ENCODE measurements around the gene CD36.

The CD36 gene

GRCh38 chr7:80686576-80686975 lies 48.1 kb downstream of the CD36 start (continued):
- no peak for TF ChIP-seq ZNF529 (tag by site-specific recombination; IDR thresholded peaks at IDR 0.05; ENCODE audit: insufficient replicate concordance)
- TF ChIP-seq ZNF16 (tag by site-specific recombination; IDR thresholded peaks at IDR 0.05; ENCODE audit: low read depth): no peak

- CTCF ChIA-PET: interaction anchor here (0.6 to 1.9 kb wide), 12 partner anchors 10 to 780 kb away, joined by 3 to 6 read pairs (median 3); no protein-coding TSS in a partner anchor
Observed at GRCh38 chr7:80699045-80699638, 60.7 kb downstream of the CD36 start.

GRCh38 chr7:80699721-80700256 lies 61.3 kb downstream of the CD36 start:
- Histone ChIP-seq H3K36me3 (ENCODE audit: control insufficient read depth in 2 of 2, insufficient read depth in 1 of 2, low read length in 2 of 2) (no peaks in the 10 kb centered on the region), H3K4me1 (ENCODE audit: control insufficient read depth, insufficient read depth, low read length) (peaks cover 9% of the 10 kb centered on the region), H3K4me3 (ENCODE audit: low read depth, low read length) (no peak overlapping the region), H3K9me3 (ENCODE audit: control insufficient read depth, insufficient read depth, low read depth, low read length) (no peaks in the 10 kb centered on the region), H3K27ac (ENCODE audit: extremely low read depth, low read depth, low read length) (no peak overlapping the region)
- POLR2A ChIA-PET: no interaction called here
- TF ChIP-seq ZSCAN16 (tag by site-specific recombination; IDR thresholded peaks at IDR 0.05): no peak
- TF ChIP-seq PRDM6 (tag by site-specific recombination; IDR thresholded peaks at IDR 0.05): no peak
- no peak for TF ChIP-seq ZNF416 (tag by site-specific recombination; IDR thresholded peaks at IDR 0.05)
- CTCF ChIA-PET: interaction anchor here (0.6 to 2.7 kb wide), 5 partner anchors 81 to 1514 kb away, joined by 3 to 7 read pairs (median 3); partner anchors contain the start of gene SEMA3C

More at GRCh38 chr7:80699045-80699638, 60.7 kb downstream of the CD36 start:
- no peak overlapping the region for H3K27ac ChIP-seq (ENCODE audit: extremely low read depth, low read depth, low read length)
- TF ChIP-seq ZNF701 (tag by site-specific recombination; IDR thresholded peaks at IDR 0.05): no peak
- no peak for TF ChIP-seq ZNF501 (tag by site-specific recombination; IDR thresholded peaks at IDR 0.05)
- TF ChIP-seq KLF10 (tag by site-specific recombination; IDR thresholded peaks at IDR 0.05): 0 out of 2 replicates have a peak, but pooled peaks have one; percentile 22
- no peak for TF ChIP-seq ZNF623 (tag by site-specific recombination; IDR thresholded peaks at IDR 0.05)
- TF ChIP-seq OVOL3 (tag by site-specific recombination; IDR thresholded peaks at IDR 0.05): no peak
- TF ChIP-seq, protein P1, sequence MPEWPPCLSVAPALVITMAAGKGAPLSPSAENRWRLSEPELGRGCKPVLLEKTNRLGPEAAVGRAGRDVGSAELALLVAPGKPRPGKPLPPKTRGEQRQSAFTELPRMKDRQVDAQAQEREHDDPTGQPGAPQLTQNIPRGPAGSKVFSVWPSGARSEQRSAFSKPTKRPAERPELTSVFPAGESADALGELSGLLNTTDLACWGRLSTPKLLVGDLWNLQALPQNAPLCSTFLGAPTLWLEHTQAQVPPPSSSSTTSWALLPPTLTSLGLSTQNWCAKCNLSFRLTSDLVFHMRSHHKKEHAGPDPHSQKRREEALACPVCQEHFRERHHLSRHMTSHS (tag by site-specific recombination; IDR thresholded peaks at IDR 0.05): no peak
- TF ChIP-seq ZNF10 (tag by site-specific recombination; IDR thresholded peaks at IDR 0.05): no peak
- TF ChIP-seq ZNF654 (tag by site-specific recombination; IDR thresholded peaks at IDR 0.05; ENCODE audit: low read depth): peak; percentile 82
- no peak for TF ChIP-seq ZFP41 (tag by site-specific recombination; IDR thresholded peaks at IDR 0.05; ENCODE audit: borderline replicate concordance)
- TF ChIP-seq, protein P2, sequence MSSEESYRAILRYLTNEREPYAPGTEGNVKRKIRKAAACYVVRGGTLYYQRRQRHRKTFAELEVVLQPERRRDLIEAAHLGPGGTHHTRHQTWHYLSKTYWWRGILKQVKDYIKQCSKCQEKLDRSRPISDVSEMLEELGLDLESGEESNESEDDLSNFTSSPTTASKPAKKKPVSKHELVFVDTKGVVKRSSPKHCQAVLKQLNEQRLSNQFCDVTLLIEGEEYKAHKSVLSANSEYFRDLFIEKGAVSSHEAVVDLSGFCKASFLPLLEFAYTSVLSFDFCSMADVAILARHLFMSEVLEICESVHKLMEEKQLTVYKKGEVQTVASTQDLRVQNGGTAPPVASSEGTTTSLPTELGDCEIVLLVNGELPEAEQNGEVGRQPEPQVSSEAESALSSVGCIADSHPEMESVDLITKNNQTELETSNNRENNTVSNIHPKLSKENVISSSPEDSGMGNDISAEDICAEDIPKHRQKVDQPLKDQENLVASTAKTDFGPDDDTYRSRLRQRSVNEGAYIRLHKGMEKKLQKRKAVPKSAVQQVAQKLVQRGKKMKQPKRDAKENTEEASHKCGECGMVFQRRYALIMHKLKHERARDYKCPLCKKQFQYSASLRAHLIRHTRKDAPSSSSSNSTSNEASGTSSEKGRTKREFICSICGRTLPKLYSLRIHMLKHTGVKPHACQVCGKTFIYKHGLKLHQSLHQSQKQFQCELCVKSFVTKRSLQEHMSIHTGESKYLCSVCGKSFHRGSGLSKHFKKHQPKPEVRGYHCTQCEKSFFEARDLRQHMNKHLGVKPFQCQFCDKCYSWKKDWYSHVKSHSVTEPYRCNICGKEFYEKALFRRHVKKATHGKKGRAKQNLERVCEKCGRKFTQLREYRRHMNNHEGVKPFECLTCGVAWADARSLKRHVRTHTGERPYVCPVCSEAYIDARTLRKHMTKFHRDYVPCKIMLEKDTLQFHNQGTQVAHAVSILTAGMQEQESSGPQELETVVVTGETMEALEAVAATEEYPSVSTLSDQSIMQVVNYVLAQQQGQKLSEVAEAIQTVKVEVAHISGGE (tag by site-specific recombination; conservative IDR thresholded peaks at IDR 0.05; ENCODE audit: low read depth): no peak
- TF ChIP-seq ZNF555 (tag by site-specific recombination; conservative IDR thresholded peaks at IDR 0.05): no peak
- no peak for TF ChIP-seq AEBP2 (tag by site-specific recombination; IDR thresholded peaks at IDR 0.05; ENCODE audit: borderline replicate concordance)
- no peak for TF ChIP-seq ZNF600 (tag by site-specific recombination; IDR thresholded peaks at IDR 0.05)
- TF ChIP-seq ZNF48 (tag by site-specific recombination; IDR thresholded peaks at IDR 0.05): no peak
- TF ChIP-seq ZNF174 (tag by site-specific recombination; IDR thresholded peaks at IDR 0.05): no peak
- no peak for TF ChIP-seq YY2 (tag by site-specific recombination; IDR thresholded peaks at IDR 0.05)
- no peak for TF ChIP-seq SP2 (tag by site-specific recombination; IDR thresholded peaks at IDR 0.05)
- TF ChIP-seq ZNF558 (tag by site-specific recombination; IDR thresholded peaks at IDR 0.05): no peak
- no peaks in the 10 kb centered on the region for H3K36me3 ChIP-seq (ENCODE audit: control insufficient read depth in 2 of 2, insufficient read depth in 1 of 2, low read length in 2 of 2)
- H3K4me1 ChIP-seq (ENCODE audit: control insufficient read depth, insufficient read depth, low read length): peaks cover 8% of the 10 kb centered on the region
- H3K4me3 ChIP-seq (ENCODE audit: low read depth, low read length): no peak overlapping the region
- POLR2A ChIA-PET: no interaction called here
- H3K9me3 ChIP-seq (ENCODE audit: control insufficient read depth, insufficient read depth, low read depth, low read length): no peaks in the 10 kb centered on the region
